IMR-90 (cell line): Measurements from ENCODE around the gene SMC1B. TPM values are rescaled to one million over a fixed set of nuclear protein-coding genes. Genes with fewer than 3 reads are reported as not detected.
A peak's percentile ranks its signal among the peaks of the same experiment; 100 is the strongest.

Experiments
- ATAC-seq: fragments of 200-7000 bp; cut with Tn5 transposase; 2 replicates; pipeline ENCODE4 v1.9.1; 2020; ENCODE audit warnings: low read depth, mild to moderate bottlenecking, moderate library complexity
- BruUV-seq: library from RNA; stranded (reverse); fragments of 400-500 nt; replicated peaks from 2 replicates; lab custom pipeline; 2021; lab: Mats Ljungman, UMichigan
- CTCF ChIA-PET: fragments of 300-600 bp; formaldehyde crosslinking; extraction: SDS; loops from one replicate; lab custom pipeline; 2021; ENCODE audit warnings: antibody characterized with exemption; lab: Yijun Ruan, JAX
- POLR2A ChIA-PET: fragments of 300-600 bp; sonication (Branson Sonifier 250); formaldehyde crosslinking; loops from one replicate; lab custom pipeline; 2022; ENCODE audit warnings: antibody characterized with exemption; ENCODE audit not compliant: unreplicated experiment; lab: Charles Lee
- DNase-seq: peaks from one replicate; pipeline ENCODE4 v3.0.0; 2013
- H2AFZ ChIP-seq: replicated peaks from 2 replicates; pipeline ENCODE3; 2013; ENCODE audit warnings: low read length, mild to moderate bottlenecking; ENCODE audit not compliant: poor library complexity
- H2AK5ac ChIP-seq: 2 replicates; pipeline ENCODE4 v1.6.1; 2013; ENCODE audit warnings: low read depth, low read length, inconsistent platforms
- H2AK9ac ChIP-seq: replicated peaks from 2 replicates; pipeline ENCODE3; 2013; ENCODE audit warnings: mild to moderate bottlenecking, low read depth, low read length, moderate library complexity; ENCODE audit not compliant: poor library complexity
- H2BK120ac ChIP-seq: 2 replicates; pipeline ENCODE4 v1.6.1; 2013; ENCODE audit warnings: low read depth, low read length, inconsistent platforms
- H2BK15ac ChIP-seq: 3 replicates; pipeline ENCODE4 v1.6.1; 2013; ENCODE audit warnings: low read depth, low read length, inconsistent platforms
- H2BK20ac ChIP-seq: 2 replicates; pipeline ENCODE4 v1.6.1; 2013; ENCODE audit warnings: low read depth, mild to moderate bottlenecking, inconsistent platforms, low read length, moderate library complexity
- H2BK5ac ChIP-seq: 2 replicates; pipeline ENCODE4 v1.6.1; 2013; ENCODE audit warnings: mild to moderate bottlenecking, low read depth, low read length, inconsistent platforms; ENCODE audit not compliant: poor library complexity, severe bottlenecking
- H3K14ac ChIP-seq: replicated peaks from 2 replicates; pipeline ENCODE4 v1.6.1; 2013; ENCODE audit warnings: low read depth, low read length, inconsistent platforms
- H3K18ac ChIP-seq: 2 replicates; pipeline ENCODE4 v1.6.1; 2013; ENCODE audit warnings: low read depth, low read length, control low read depth
- H3K23ac ChIP-seq: 2 replicates; pipeline ENCODE4 v1.6.1; 2013; ENCODE audit warnings: low read depth, low read length, inconsistent platforms
- H3K27ac ChIP-seq: 2 replicates; pipeline ENCODE4 v1.5.1; 2013; ENCODE audit warnings: mild to moderate bottlenecking, control low read depth, low read length; ENCODE audit not compliant: insufficient read depth
- H3K27me3 ChIP-seq: 2 replicates; pipeline ENCODE4 v1.6.1; 2013; ENCODE audit warnings: low read length; ENCODE audit not compliant: control insufficient read depth, insufficient read depth
- H3K36me3 ChIP-seq: 2 replicates; pipeline ENCODE4 v1.6.1; 2013; ENCODE audit warnings: low read length, mixed read lengths; ENCODE audit not compliant: control insufficient read depth, insufficient read depth
- H3K4ac ChIP-seq: 2 replicates; pipeline ENCODE4 v1.6.1; 2013; ENCODE audit warnings: low read depth, low read length, inconsistent platforms
- H3K4me1 ChIP-seq: 2 replicates; pipeline ENCODE4 v1.6.1; 2013; ENCODE audit warnings: low read length, mixed read lengths; ENCODE audit not compliant: control insufficient read depth, insufficient read depth
- H3K4me2 ChIP-seq: 2 replicates; pipeline ENCODE4 v1.6.1; 2013; ENCODE audit warnings: low read depth, mild to moderate bottlenecking, control low read depth, low read length, moderate library complexity
- H3K4me3 ChIP-seq: 2 replicates; pipeline ENCODE4 v1.5.1; 2013; ENCODE audit warnings: low read depth, mild to moderate bottlenecking, control low read depth, low read length, moderate library complexity; ENCODE audit not compliant: insufficient read depth
- H3K56ac ChIP-seq: 2 replicates; pipeline ENCODE4 v1.6.1; 2013; ENCODE audit warnings: low read length, inconsistent platforms; ENCODE audit not compliant: insufficient read depth; ENCODE audit errors: extremely low read depth
- H3K79me1 ChIP-seq, 2 experiments: 2 replicates each; pipeline ENCODE4 v1.6.1; 2013; ENCODE audit warnings: low read length in 2 of 2, inconsistent platforms in 1 of 2, low read depth in 1 of 2
- H3K9ac ChIP-seq: 2 replicates; pipeline ENCODE4 v1.6.1; 2013; ENCODE audit warnings: low read depth, low read length, control low read depth
- H3K9me1 ChIP-seq: 2 replicates; pipeline ENCODE4 v1.6.1; 2013; ENCODE audit warnings: low read length, inconsistent platforms; ENCODE audit not compliant: insufficient read depth
- H3K9me3 ChIP-seq: 2 replicates; pipeline ENCODE4 v1.6.1; 2013; ENCODE audit warnings: low read length; ENCODE audit not compliant: control insufficient read depth, insufficient read depth
- H4K20me1 ChIP-seq: 2 replicates; pipeline ENCODE4 v1.6.1; 2013; ENCODE audit warnings: low read length, inconsistent platforms; ENCODE audit not compliant: insufficient read depth
- H4K5ac ChIP-seq: 2 replicates; pipeline ENCODE4 v1.6.1; 2013; ENCODE audit warnings: mild to moderate bottlenecking, low read depth, low read length, control low read depth
- H4K8ac ChIP-seq, 2 experiments: 2 replicates each; pipeline ENCODE4 v1.6.1; 2013; ENCODE audit warnings: low read depth in 2 of 2, low read length in 2 of 2, control low read depth in 1 of 2, inconsistent platforms in 1 of 2
- H4K91ac ChIP-seq: 2 replicates; pipeline ENCODE4 v1.6.1; 2013; ENCODE audit warnings: low read depth, low read length, inconsistent platforms; ENCODE audit not compliant: insufficient read depth
- CHD1 ChIP-seq: IDR thresholded peaks from 2 replicates; pipeline ENCODE4 v1.6.1; 2012; ENCODE audit warnings: low read depth, low read length, improper control_type of control experiment
- CTCF ChIP-seq: conservative IDR thresholded peaks from 2 replicates; pipeline ENCODE4 v1.5.1; 2012; ENCODE audit warnings: mild to moderate bottlenecking, low read depth, low read length, improper control_type of control experiment
- ELK1 ChIP-seq: fragments of 150-350 bp; IDR thresholded peaks from 2 replicates; pipeline ENCODE4 v1.6.1; 2016; ENCODE audit warnings: low read depth, mild to moderate bottlenecking, low read length, moderate library complexity, borderline replicate concordance
- FOS ChIP-seq: fragments of 150-350 bp; IDR thresholded peaks from 2 replicates; pipeline ENCODE4 v1.6.1; 2016; ENCODE audit warnings: low read depth, low read length
- MAZ ChIP-seq: IDR thresholded peaks from 2 replicates; pipeline ENCODE4 v1.6.1; 2012; ENCODE audit warnings: low read depth, mild to moderate bottlenecking, low read length, improper control_type of control experiment, moderate library complexity, borderline replicate concordance
- MXI1 ChIP-seq: IDR thresholded peaks from 2 replicates; pipeline ENCODE4 v1.6.1; 2012; ENCODE audit warnings: low read depth, mild to moderate bottlenecking, low read length, moderate library complexity, borderline replicate concordance
- NFE2L2 ChIP-seq: fragments of 150-350 bp; IDR thresholded peaks from 2 replicates; pipeline ENCODE4 v1.6.1; 2016; ENCODE audit warnings: low read depth, mild to moderate bottlenecking, low read length
- POLR2A ChIP-seq: IDR thresholded peaks from 2 replicates; pipeline ENCODE4 v1.6.1; 2012; ENCODE audit warnings: mild to moderate bottlenecking, low read depth, low read length
- RAD21 ChIP-seq: IDR thresholded peaks from 2 replicates; pipeline ENCODE4 v1.6.1; 2012; ENCODE audit warnings: low read length, improper control_type of control experiment
- RCOR1 ChIP-seq: IDR thresholded peaks from 2 replicates; pipeline ENCODE4 v1.6.1; 2012; ENCODE audit warnings: mild to moderate bottlenecking, low read length, improper control_type of control experiment; ENCODE audit not compliant: insufficient replicate concordance
- RFX5 ChIP-seq: IDR thresholded peaks from 2 replicates; pipeline ENCODE4 v1.8.0; 2012; ENCODE audit warnings: low read depth, mild to moderate bottlenecking, low read length, moderate library complexity
- SMC3 ChIP-seq: fragments of 150-350 bp; IDR thresholded peaks from 2 replicates; pipeline ENCODE4 v1.6.1; 2016; ENCODE audit warnings: low read depth, mild to moderate bottlenecking, antibody characterized with exemption, low read length, moderate library complexity
- USF2 ChIP-seq: fragments of 150-350 bp; IDR thresholded peaks from 2 replicates; pipeline ENCODE4 v1.6.1; 2017; ENCODE audit warnings: mild to moderate bottlenecking, antibody characterized with exemption, low read length, low read depth
- WGBS, 2 experiments: methylation state at CpG; one replicate each; pipeline versions ENCODE4 v1.1.5 to v1.1.7; 2013; ENCODE audit warnings: missing lambda C conversion rate in 2 of 2; ENCODE audit not compliant: insufficient read length in 1 of 2; ENCODE audit errors: extremely low coverage in 2 of 2; 5-methylcytosine and 5-hydroxymethylcytosine counted together
- dilution Hi-C: fragments of 300-500 bp; cut with HindIII; formaldehyde crosslinking; loops from one replicate; pipeline ENCODE4 v1.14.3; 2018; ENCODE audit warnings: low sequenced_read_pairs; ENCODE audit not compliant: unreplicated experiment
- in situ Hi-C: fragments of 300-500 bp; cut with MboI; formaldehyde crosslinking; loops from 3 replicates; pipeline ENCODE4 v1.14.3; 2019; ENCODE audit warnings: low sequenced_read_pairs, inconsistent platforms, mixed read lengths
- intact Hi-C: fragments of 100-400 bp; cut with micrococcal nuclease; formaldehyde crosslinking; loops from 2 replicates; pipeline ENCODE4 v1.10.0; 2022
- polyA plus RNA-seq, 3 experiments: library from polyadenylated mRNA; depleted of rRNA; stranded (reverse); fragments of >200 nt; gene quantifications; 2 replicates each; pipeline ENCODE4 v1.2.3, GENCODE V29; 2012; ENCODE audit warnings: low replicate concordance in 1 of 3
- total RNA-seq: library from RNA; depleted of rRNA; stranded (reverse); fragments of >200 nt; gene quantifications from 2 replicates; pipeline ENCODE4 v1.2.3, GENCODE V29; 2012

The SMC1B gene
- total and polyA plus RNA-seq, 2 of the 4 experiments (the other 2 are of a cell fraction): not detected

GRCh38 chr22:45309422-45310227, 103.8 kb downstream of the SMC1B start, which contains the start of gene FAM118A:
Gene FAM118A, plus strand, starts transcription at chr22:45309934. Its CDS starts 12,446 bp downstream, at chr22:45322380.
- Histone ChIP-seq H4K8ac (peak within 1 kb of the TSS; percentile 99 to 100), H2BK20ac (no peak within 1 kb of the TSS), H2AFZ (peak within 1 kb of the TSS; percentile 97), H3K27me3 (no peaks in the 10 kb centered on the region), H3K4ac (peak within 1 kb of the TSS; percentile 89), H3K9ac (peak within 1 kb of the TSS; percentile 94), H3K9me3 (no peaks in the 10 kb centered on the region), H3K4me1 (peaks cover 15% of the 10 kb centered on the region), H3K36me3 (no peaks in the 10 kb centered on the region; the same call in 1 of the 2 replicates), H3K4me2 (peak within 1 kb of the TSS; percentile 98), H2AK9ac (peak within 1 kb of the TSS; percentile 91), H2BK15ac (peak within 1 kb of the TSS; percentile 72; the same call in 1 of the 3 replicates), H3K79me1 (peaks cover 14 to 45% of the 10 kb centered on the region in 2 experiments), H3K27ac (peak within 1 kb of the TSS; percentile 90), H4K91ac (peak within 1 kb of the TSS; percentile 89), H3K9me1 (0 out of 2 replicates have a peak, but pooled peaks cover 10% of the 10 kb centered on the region), H2BK5ac (peak within 1 kb of the TSS; percentile 69), H4K5ac (peak within 1 kb of the TSS; percentile 100), H3K56ac (peak within 1 kb of the TSS; percentile 50), H3K18ac (peak within 1 kb of the TSS; percentile 91), H2BK120ac (peak within 1 kb of the TSS; percentile 29; the same call in 1 of the 2 replicates), H4K20me1 (peaks cover 17% of the 10 kb centered on the region; the same call in 1 of the 2 replicates), H3K23ac (peak within 1 kb of the TSS; percentile 66), H2AK5ac (peak within 1 kb of the TSS; percentile 77), H3K4me3 (peak within 1 kb of the TSS; percentile 78), H3K14ac (peak within 1 kb of the TSS; percentile 87)
- CTCF ChIA-PET: interaction anchor here (0.6 kb wide), 1 partner anchor 146 kb away, joined by 6 read pairs; the partner anchor contains the start of gene NUP50
- DNase-seq (peak; percentile 88), ATAC-seq (peak; percentile 97)
- in situ Hi-C loops (no loop called here), intact Hi-C loops (no loop called here), dilution Hi-C loops (no loop called here)
- POLR2A ChIA-PET: no interaction called here
- BruUV-seq: no TSS peak
- 2% methylated on average over 79 of the region's 95 CpGs; no CpG with 5 or more reads in 1 of the 2 experiments for WGBS, 2 experiments
- TF ChIP-seq SMC3: no peak
- no peak for TF ChIP-seq RFX5
- TF ChIP-seq CTCF: peak; percentile 24; the same call in 1 of the 2 replicates
- TF ChIP-seq ELK1: no peak
- TF ChIP-seq MAZ: peak; percentile 73; the same call in 1 of the 2 replicates
- peak; percentile 76 for TF ChIP-seq MXI1
- no peak for TF ChIP-seq FOS
- TF ChIP-seq NFE2L2: no peak
- no peak for TF ChIP-seq CHD1
- TF ChIP-seq POLR2A: peak; percentile 67
- TF ChIP-seq RCOR1: no peak
- TF ChIP-seq USF2: no peak
- TF ChIP-seq RAD21: no peak; the same call in 1 of the 2 replicates
